ENCODE measurements around the gene SLBP.

Gene SLBP

GRCh38 chr4:1728061-1728980 is 16.2 kb upstream of the SLBP start:
- no peak for DNase-seq
- Histone ChIP-seq H3K4me1 (ENCODE audit: control extremely low read depth in 1 of 4, control insufficient read depth in 4 of 4, insufficient read depth in 4 of 4, low read length in 3 of 4) (peaks cover 8 to 66% (median 59%) of the 10 kb centered on the region in 4 experiments), H3K9me3 (ENCODE audit: control extremely low read depth in 1 of 5, control insufficient read depth in 4 of 5, insufficient read depth in 2 of 5, low read depth in 1 of 5, low read length in 4 of 5) (no peaks in the 10 kb centered on the region), H3K36me3 (ENCODE audit: control insufficient read depth in 4 of 4, insufficient read depth in 4 of 4, low read length in 3 of 4) (peaks cover 20 to 82% (median 46%) of the 10 kb centered on the region in 4 experiments), H3K27me3 (replicated peaks in 2 of 5; ENCODE audit: control insufficient read depth in 4 of 5, insufficient read depth in 5 of 5, low read length in 4 of 5) (no peaks in the 10 kb centered on the region), H3K4me3 (ENCODE audit: control insufficient read depth in 1 of 7, extremely low read depth in 1 of 7, insufficient read depth in 4 of 7, low read depth in 2 of 7, low read length in 6 of 7) (peak overlapping the region in 3 of 7 experiments; percentile 6 to 70 (median 48)), H3K27ac (ENCODE audit: insufficient read depth in 1 of 2, low read depth in 1 of 2, low read length in 2 of 2, poor library complexity in 1 of 2, severe bottlenecking in 2 of 2) (peak overlapping the region in 1 of 2 experiments; percentile 68)
- CTCF ChIA-PET, result interaction anchor here (0.6 to 18.1 kb wide), 6 partner anchors 8 to 155 kb away, joined by 3 to 705 read pairs (median 19); partner anchors contain the start of gene SLBP
- POLR2A ChIA-PET, result interaction anchor here (4.2 kb wide), 1 partner anchor 35 kb away, joined by 19 read pairs; no protein-coding TSS in a partner anchor
- 94% methylated on average over 28 of the region's 31 CpGs for WGBS (ENCODE audit: insufficient coverage)

GRCh38 chr4:1727117-1728031 is 15.3 kb upstream of the SLBP start:
- ChIA-PET CTCF (interaction anchor here (1.5 to 18.1 kb wide), 5 partner anchors 9 to 378 kb away, joined by 3 to 705 read pairs (median 23); partner anchors contain the start of gene SLBP), POLR2A (interaction anchor here (0.9 to 4.2 kb wide), 3 partner anchors 9 to 34 kb away, joined by 3 to 19 read pairs (median 9); partner anchors contain the start of gene SLBP)
- Histone ChIP-seq H3K4me1 (ENCODE audit: control extremely low read depth in 1 of 4, control insufficient read depth in 4 of 4, insufficient read depth in 4 of 4, low read length in 3 of 4) (peaks cover 9 to 75% (median 68%) of the 10 kb centered on the region in 4 experiments), H3K4me3 (ENCODE audit: control insufficient read depth in 1 of 7, extremely low read depth in 1 of 7, insufficient read depth in 4 of 7, low read depth in 2 of 7, low read length in 6 of 7) (peak overlapping the region in 5 of 7 experiments; percentile 13 to 70 (median 48)), H3K27ac (ENCODE audit: insufficient read depth in 1 of 2, low read depth in 1 of 2, low read length in 2 of 2, poor library complexity in 1 of 2, severe bottlenecking in 2 of 2) (peak overlapping the region; percentile 25 to 68), H3K27me3 (replicated peaks in 2 of 5; ENCODE audit: control insufficient read depth in 4 of 5, insufficient read depth in 5 of 5, low read length in 4 of 5) (no peaks in the 10 kb centered on the region), H3K9me3 (ENCODE audit: control extremely low read depth in 1 of 5, control insufficient read depth in 4 of 5, insufficient read depth in 2 of 5, low read depth in 1 of 5, low read length in 4 of 5) (no peaks in the 10 kb centered on the region), H3K36me3 (ENCODE audit: control insufficient read depth in 4 of 4, insufficient read depth in 4 of 4, low read length in 3 of 4) (peaks cover 13 to 73% (median 36%) of the 10 kb centered on the region in 4 experiments)
- WGBS (ENCODE audit: insufficient coverage), result 16% methylated on average over 17 of the region's 18 CpGs
- DNase-seq, result peak; percentile 47 to 69 (median 64)

GRCh38 chr4:1726146-1726934 is 14.2 kb upstream of the SLBP start:
- peak overlapping the region in 4 of 7 experiments; percentile 20 to 70 (median 40) for H3K4me3 ChIP-seq (ENCODE audit: control insufficient read depth in 1 of 7, extremely low read depth in 1 of 7, insufficient read depth in 4 of 7, low read depth in 2 of 7, low read length in 6 of 7)
- peaks cover 12 to 65% (median 29%) of the 10 kb centered on the region in 4 experiments for H3K36me3 ChIP-seq (ENCODE audit: control insufficient read depth in 4 of 4, insufficient read depth in 4 of 4, low read length in 3 of 4)

GRCh38 chr4:1725521-1725920 is 13.4 kb upstream of the SLBP start:
- DNase-seq, result no peak
- 92% methylated on average over 7 of the region's 10 CpGs for WGBS (ENCODE audit: insufficient coverage)
- ChIA-PET CTCF (interaction anchor here (1.0 to 18.1 kb wide), 3 partner anchors 15 to 24 kb away, joined by 7 to 705 read pairs (median 23); partner anchors contain the start of gene SLBP), POLR2A (interaction anchor here (0.6 to 4.2 kb wide), 4 partner anchors 13 to 1428 kb away, joined by 3 to 19 read pairs (median 6); partner anchors contain the start of gene SLBP)
- Histone ChIP-seq H3K9me3 (ENCODE audit: control extremely low read depth in 1 of 5, control insufficient read depth in 4 of 5, insufficient read depth in 2 of 5, low read depth in 1 of 5, low read length in 4 of 5) (no peaks in the 10 kb centered on the region), H3K4me1 (ENCODE audit: control extremely low read depth in 1 of 4, control insufficient read depth in 4 of 4, insufficient read depth in 4 of 4, low read length in 3 of 4) (peaks cover 12 to 82% (median 76%) of the 10 kb centered on the region in 4 experiments), H3K27me3 (replicated peaks in 2 of 5; ENCODE audit: control insufficient read depth in 4 of 5, insufficient read depth in 5 of 5, low read length in 4 of 5) (no peaks in the 10 kb centered on the region), H3K36me3 (ENCODE audit: control insufficient read depth in 4 of 4, insufficient read depth in 4 of 4, low read length in 3 of 4) (peaks cover 4 to 57% (median 23%) of the 10 kb centered on the region in 4 experiments), H3K4me3 (ENCODE audit: control insufficient read depth in 1 of 7, extremely low read depth in 1 of 7, insufficient read depth in 4 of 7, low read depth in 2 of 7, low read length in 6 of 7) (peak overlapping the region in 3 of 7 experiments; percentile 20 to 70 (median 28)), H3K27ac (ENCODE audit: insufficient read depth in 1 of 2, low read depth in 1 of 2, low read length in 2 of 2, poor library complexity in 1 of 2, severe bottlenecking in 2 of 2) (peak overlapping the region; percentile 53 to 59)

More at GRCh38 chr4:1726146-1726934, 14.2 kb upstream of the SLBP start:
- Histone ChIP-seq H3K27me3 (replicated peaks in 2 of 5; ENCODE audit: control insufficient read depth in 4 of 5, insufficient read depth in 5 of 5, low read length in 4 of 5) (no peaks in the 10 kb centered on the region), H3K4me1 (ENCODE audit: control extremely low read depth in 1 of 4, control insufficient read depth in 4 of 4, insufficient read depth in 4 of 4, low read length in 3 of 4) (peaks cover 12 to 83% (median 75%) of the 10 kb centered on the region in 4 experiments), H3K27ac (ENCODE audit: insufficient read depth in 1 of 2, low read depth in 1 of 2, low read length in 2 of 2, poor library complexity in 1 of 2, severe bottlenecking in 2 of 2) (peak overlapping the region; percentile 59 to 68), H3K9me3 (ENCODE audit: control extremely low read depth in 1 of 5, control insufficient read depth in 4 of 5, insufficient read depth in 2 of 5, low read depth in 1 of 5, low read length in 4 of 5) (no peaks in the 10 kb centered on the region)
- WGBS (ENCODE audit: insufficient coverage), result 53% methylated on average over 13 of the region's 17 CpGs
- ChIA-PET CTCF (interaction anchor here (0.7 to 18.1 kb wide), 7 partner anchors 15 to 377 kb away, joined by 3 to 705 read pairs (median 4); partner anchors contain the start of gene SLBP), POLR2A (interaction anchor here (0.8 to 4.2 kb wide), 3 partner anchors 11 to 33 kb away, joined by 3 to 19 read pairs (median 9); partner anchors contain the start of gene SLBP)
- peak; percentile 87 to 93 (median 90) for DNase-seq

GRCh38 chr4:1723131-1723801 is 11.1 kb upstream of the SLBP start:
- CTCF ChIA-PET, result interaction anchor here (1.3 to 18.1 kb wide), 4 partner anchors 8 to 40 kb away, joined by 4 to 705 read pairs (median 14); partner anchors contain the start of gene SLBP
- H3K4me3 ChIP-seq (ENCODE audit: control insufficient read depth in 1 of 7, extremely low read depth in 1 of 7, insufficient read depth in 4 of 7, low read depth in 2 of 7, low read length in 6 of 7), result peak overlapping the region; percentile 38 to 95 (median 79)
- H3K9me3 ChIP-seq (ENCODE audit: control extremely low read depth in 1 of 5, control insufficient read depth in 4 of 5, insufficient read depth in 2 of 5, low read depth in 1 of 5, low read length in 4 of 5), result no peaks in the 10 kb centered on the region
- H3K4me1 ChIP-seq (ENCODE audit: control extremely low read depth in 1 of 4, control insufficient read depth in 4 of 4, insufficient read depth in 4 of 4, low read length in 3 of 4), result peaks cover 12 to 86% (median 78%) of the 10 kb centered on the region in 4 experiments
- H3K36me3 ChIP-seq (ENCODE audit: control insufficient read depth in 4 of 4, insufficient read depth in 4 of 4, low read length in 3 of 4), result peaks cover 0 to 47% (median 7%) of the 10 kb centered on the region in 4 experiments
- POLR2A ChIA-PET, result interaction anchor here (1.0 to 2.4 kb wide), 6 partner anchors 8 to 32 kb away, joined by 3 to 22 read pairs (median 6); partner anchors contain the start of gene SLBP
- H3K27ac ChIP-seq (ENCODE audit: insufficient read depth in 1 of 2, low read depth in 1 of 2, low read length in 2 of 2, poor library complexity in 1 of 2, severe bottlenecking in 2 of 2), result peak overlapping the region; percentile 82 to 84
- H3K27me3 ChIP-seq (replicated peaks in 2 of 5; ENCODE audit: control insufficient read depth in 4 of 5, insufficient read depth in 5 of 5, low read length in 4 of 5), result no peaks in the 10 kb centered on the region
- peak; percentile 84 to 98 (median 97) for DNase-seq
- 10% methylated on average over 11 of the region's 12 CpGs for WGBS (ENCODE audit: insufficient coverage)

All from common myeloid progenitor, CD34-positive (primary cell).